ENCODE data around the gene UGP2. TPM values are rescaled to one million over a fixed set of nuclear protein-coding genes. Genes with fewer than 3 reads are reported as not detected.

UGP2 gene
- total and polyA plus RNA-seq, 2 of the 8 experiments (the other 6 are each of a cell fraction or from before 2014, with no cell fraction given), result 278 to 956 TPM

DNA sequence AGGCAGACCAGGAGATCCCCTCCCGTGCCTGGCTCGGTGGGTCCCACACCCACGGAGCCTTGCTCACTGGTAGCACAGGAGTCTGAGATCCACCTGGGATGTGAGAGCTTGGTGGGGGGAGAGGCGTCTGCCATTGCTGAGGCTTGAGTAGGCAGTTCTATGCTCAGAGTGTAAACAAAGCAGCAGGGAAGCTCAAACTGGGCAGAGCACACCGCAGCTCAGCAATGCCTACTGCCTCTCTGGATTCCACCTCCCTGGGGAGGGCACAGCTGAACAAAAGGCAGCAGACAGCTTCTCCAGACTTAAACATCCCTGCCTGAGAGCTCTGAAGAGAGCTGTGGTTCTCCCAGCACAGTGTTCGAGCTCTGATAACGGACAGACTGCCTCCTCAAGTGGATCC, 85.1 kb downstream of the UGP2 start:
- Histone ChIP-seq H3K4me1 (replicated peaks in 1 of 4; ENCODE audit: control insufficient read depth in 3 of 4, insufficient read depth in 4 of 4, low read length in 3 of 4) (peaks cover 0 to 5% (median 2%) of the 10 kb centered on the region in 4 experiments; a peak in 3 of 7 replicates), H3K14ac (ENCODE audit: insufficient read length) (no peak overlapping the region), H2BK5ac (ENCODE audit: low read depth, low read length) (no peak overlapping the region), H4K91ac (replicated peaks; ENCODE audit: insufficient read length, low read length) (no peak overlapping the region), H3K23ac (ENCODE audit: insufficient read length) (no peak overlapping the region), H3K9me3 (ENCODE audit: insufficient read depth in 2 of 2, low read depth in 1 of 2, low read length in 1 of 2) (no peaks in the 10 kb centered on the region), H2AFZ (ENCODE audit: low read length) (no peak overlapping the region), H3K23me2 (ENCODE audit: low read depth, low read length) (no peaks in the 10 kb centered on the region), H3K4me2 (ENCODE audit: insufficient read depth in 1 of 2, low read depth in 2 of 2, low read length in 2 of 2) (peak overlapping the region in 1 of 2 experiments; percentile 49; a peak in 2 of 4 replicates), H3K4ac (replicated peaks; ENCODE audit: insufficient read length, low read depth, low read length) (no peak overlapping the region), H4K5ac (ENCODE audit: insufficient read length, low read depth, low read length) (no peak overlapping the region), H2BK15ac (ENCODE audit: low read length) (no peak overlapping the region), H2BK20ac (ENCODE audit: low read length) (no peak overlapping the region), H4K20me1 (replicated peaks in 1 of 2; ENCODE audit: control insufficient read depth in 1 of 2, insufficient read depth in 2 of 2, low read length in 2 of 2) (no peaks in the 10 kb centered on the region), H3K27ac (ENCODE audit: low read depth, low read length) (no peak overlapping the region; the same call in 1 of the 2 replicates), H3K79me2 (ENCODE audit: control insufficient read depth in 1 of 2, insufficient read depth in 2 of 2, low read length in 2 of 2) (no peaks in the 10 kb centered on the region), H2BK120ac (replicated peaks; ENCODE audit: low read depth, low read length) (no peak overlapping the region), H3K27me3 (replicated peaks in 1 of 4; ENCODE audit: control insufficient read depth in 3 of 4, extremely low read depth in 1 of 4, insufficient read depth in 3 of 4, low read length in 3 of 4) (no peaks in the 10 kb centered on the region), H2AK5ac (ENCODE audit: low read depth, low read length) (no peak overlapping the region), H3K18ac (ENCODE audit: extremely low read depth, low read length) (no peak overlapping the region; the same call in 1 of the 2 replicates), H3K36me3 (ENCODE audit: control insufficient read depth in 2 of 4, insufficient read depth in 4 of 4, low read length in 3 of 4) (peaks cover 0 to 7% (median 0%) of the 10 kb centered on the region in 4 experiments; a peak in 1 of 8 replicates), H2BK12ac (ENCODE audit: low read depth, low read length) (no peak overlapping the region), H4K8ac (ENCODE audit: extremely low read depth, insufficient read depth, low read length) (peak overlapping the region; percentile 82), H3K9ac (replicated peaks in 1 of 4; ENCODE audit: extremely low read depth in 1 of 4, low read depth in 3 of 4, low read length in 3 of 4) (no peak overlapping the region), H3K56ac (replicated peaks; ENCODE audit: insufficient read length, low read depth, low read length) (no peak overlapping the region), H3K4me3 (ENCODE audit: extremely low read depth in 1 of 4, insufficient read depth in 2 of 4, low read depth in 3 of 4, low read length in 4 of 4) (no peak overlapping the region), H3K79me1 (ENCODE audit: low read depth, low read length) (no peaks in the 10 kb centered on the region)
- CTCF ChIA-PET (ENCODE audit: partially characterized antibody), result interaction anchor here (0.8 kb wide), 2 partner anchors 22 to 39 kb away, joined by 3 to 4 read pairs; no protein-coding TSS in a partner anchor
- 82% methylated on average over 7 of the region's 7 CpGs; no CpG with 5 or more reads in 1 of the 2 experiments for WGBS, 2 experiments (ENCODE audit: extremely low coverage in 1 of 2, insufficient coverage in 1 of 2, insufficient read length in 1 of 2, insufficient replicate concordance in 2 of 2, low coverage in 1 of 2, low lambda C conversion rate in 2 of 2, missing lambda C conversion rate in 1 of 2)
- POLR2A ChIA-PET (ENCODE audit: partially characterized antibody), result interaction anchor here (1.0 to 1.3 kb wide), 4 partner anchors 12 to 312 kb away, joined by 3 to 5 read pairs (median 3); no protein-coding TSS in a partner anchor
- DNase-seq (ENCODE audit: low read depth in 1 of 2, low spot score in 2 of 2) (peak in 1 of 2 experiments; percentile 47), FAIRE-seq (no peak)
- TF ChIP-seq CEBPB (IDR thresholded peaks at IDR 0.05; ENCODE audit: low read depth, low read length) (no peak), EP300 (IDR thresholded peaks at IDR 0.05; ENCODE audit: borderline replicate concordance in 1 of 2, low read depth in 2 of 2, low read length in 2 of 2) (no peak), NANOG (IDR thresholded peaks at IDR 0.05; ENCODE audit: insufficient read depth, low read depth, low read length, poor library complexity, severe bottlenecking) (no peak), SRF (IDR thresholded peaks at IDR 0.05; ENCODE audit: low read depth, low read length) (no peak), YY1 (IDR thresholded peaks at IDR 0.05; ENCODE audit: low read depth, low read length) (peak; percentile 65; the same call in 1 of the 2 replicates), EGR1 (IDR thresholded peaks at IDR 0.05; ENCODE audit: borderline replicate concordance, low read depth, low read length) (no peak), RFX5 (IDR thresholded peaks at IDR 0.05; ENCODE audit: borderline replicate concordance, low read depth, low read length) (no peak), SUZ12 (IDR thresholded peaks at IDR 0.05; ENCODE audit: low read length) (no peak)

Measured in H1 (cell line).